DMS 273 (cell line): ENCODE data around the gene SOSTDC1.
"Not testable (repeated sequence)": the region's sequence is repeated elsewhere in the genome, so short reads cannot be mapped to it uniquely, and the experiment has no call there.

Experiments used
- DNase-seq: peaks from one replicate; lab custom pipeline; 2025; ENCODE audit not compliant: unreplicated experiment; lab: John Stamatoyannopoulos, UW

The SOSTDC1 gene

DNA sequence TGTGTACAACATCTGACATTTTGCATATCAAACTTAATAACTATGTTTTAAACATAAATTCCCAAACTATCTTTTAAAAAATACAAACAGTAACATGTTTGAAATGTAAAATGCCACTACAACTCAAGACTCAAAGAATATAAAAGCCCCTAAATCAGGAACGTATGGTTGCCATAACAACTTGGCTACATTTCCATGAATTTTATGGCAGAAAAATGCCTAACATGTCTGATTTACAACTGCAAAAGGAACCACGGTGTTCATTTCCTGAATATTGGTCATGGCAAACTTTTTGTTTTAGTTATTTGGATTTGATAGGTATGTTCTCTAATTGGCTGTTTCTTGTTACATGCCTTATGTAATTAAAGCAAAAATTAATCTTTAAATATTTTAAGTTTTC lies 2.0 kb downstream of the SOSTDC1 start:
- DNase-seq: no peak

DNA sequence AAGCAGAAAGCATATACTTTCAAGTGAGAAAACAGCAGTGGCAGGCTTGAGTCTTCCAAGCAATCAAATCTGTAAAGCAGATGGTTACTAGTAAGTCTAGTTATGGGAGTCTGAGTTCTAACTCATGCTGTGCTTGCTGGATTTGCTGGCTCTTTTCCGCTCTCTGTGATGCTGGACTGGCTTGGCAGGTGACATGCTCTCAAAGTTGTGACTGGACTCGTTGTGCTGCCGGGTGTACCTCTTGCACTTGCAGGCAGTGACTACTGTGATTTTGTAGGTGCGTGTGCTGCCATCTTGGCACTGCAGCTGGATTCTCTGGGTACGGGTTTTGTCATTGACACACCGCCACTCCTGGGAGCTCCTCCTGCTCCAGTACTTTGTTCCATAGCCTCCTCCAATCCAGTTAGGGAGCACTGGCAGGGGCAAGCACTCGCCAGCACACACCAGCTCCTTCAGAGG lies 3.1 kb downstream of the SOSTDC1 start:
- peak; percentile 22 for DNase-seq

- peak; percentile 14 for DNase-seq
These were observed 4.6 kb downstream of the SOSTDC1 start for GRCh38 chr7:16460789-16461493.

GRCh38 chr7:16456303-16456702 lies 9.2 kb downstream of the SOSTDC1 start:
- DNase-seq: not testable (repeated sequence)

DNA sequence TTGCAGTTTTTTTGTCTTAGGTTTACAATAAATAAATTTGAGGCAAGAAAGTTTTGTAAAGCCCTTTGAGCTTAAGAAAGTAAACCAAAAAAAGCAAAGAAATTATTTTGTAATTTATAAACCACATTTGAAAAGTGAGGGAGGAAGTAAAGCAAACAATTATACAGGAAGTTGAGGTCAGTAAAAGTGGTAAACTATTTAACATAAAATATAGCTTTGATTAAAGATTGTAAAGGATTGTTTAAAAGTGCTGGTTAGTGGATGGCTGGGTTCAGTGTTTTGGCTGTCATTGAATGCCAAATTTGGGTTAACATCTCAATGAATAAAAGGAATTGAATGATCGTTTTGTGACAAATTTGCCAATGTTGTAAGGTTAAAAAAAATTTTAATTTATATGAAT lies 9.9 kb downstream of the SOSTDC1 start:
- DNase-seq: no peak

GRCh38 chr7:16450366-16450765 lies 15.2 kb downstream of the SOSTDC1 start:
- DNase-seq: peak; percentile 19

GRCh38 chr7:16447876-16448275 lies 17.7 kb downstream of the SOSTDC1 start:
- DNase-seq: no peak

GRCh38 chr7:16446508-16446907 lies 19.0 kb downstream of the SOSTDC1 start:
- DNase-seq: no peak

DNA sequence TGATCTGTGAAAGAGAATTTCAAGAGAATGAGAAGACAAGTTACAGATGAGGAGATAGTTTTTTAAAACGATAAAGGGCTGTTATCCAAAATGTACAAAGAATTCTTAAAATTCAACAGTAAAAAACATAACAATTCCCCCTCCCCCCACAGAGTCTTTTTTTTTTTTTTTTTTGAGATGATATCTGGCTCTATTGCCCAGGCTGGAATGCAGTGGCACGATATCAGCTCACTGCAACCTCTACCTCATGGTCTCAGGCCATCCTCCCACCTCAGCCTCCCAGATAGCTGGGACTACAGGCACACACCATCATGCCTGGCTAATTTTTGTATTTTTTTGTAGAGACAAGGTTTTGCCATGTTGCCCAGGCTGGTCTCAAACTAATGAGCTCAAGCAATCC lies 21.7 kb downstream of the SOSTDC1 start:
- DNase-seq: not testable (repeated sequence)

GRCh38 chr7:16438988-16439387 lies 26.6 kb downstream of the SOSTDC1 start:
- no peak for DNase-seq

DNA sequence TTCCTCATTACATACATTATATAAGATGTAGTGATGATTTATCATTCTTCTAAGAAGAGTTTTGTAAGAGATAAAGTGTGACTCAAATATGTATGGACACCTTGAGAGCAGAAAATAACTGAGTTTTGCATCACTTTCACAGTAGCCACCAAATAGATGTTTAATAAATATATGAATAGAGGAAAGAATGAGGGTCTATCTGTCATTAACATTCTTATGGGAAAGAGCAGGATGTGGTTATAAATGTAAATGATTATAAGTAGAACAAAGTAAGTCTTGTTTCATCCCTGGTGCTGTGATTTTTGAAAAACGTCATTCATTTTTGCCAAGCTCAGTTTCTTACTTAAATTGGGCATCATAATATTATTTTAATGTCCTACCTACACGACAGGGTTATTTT lies 29.2 kb downstream of the SOSTDC1 start:
- no peak for DNase-seq

DNA sequence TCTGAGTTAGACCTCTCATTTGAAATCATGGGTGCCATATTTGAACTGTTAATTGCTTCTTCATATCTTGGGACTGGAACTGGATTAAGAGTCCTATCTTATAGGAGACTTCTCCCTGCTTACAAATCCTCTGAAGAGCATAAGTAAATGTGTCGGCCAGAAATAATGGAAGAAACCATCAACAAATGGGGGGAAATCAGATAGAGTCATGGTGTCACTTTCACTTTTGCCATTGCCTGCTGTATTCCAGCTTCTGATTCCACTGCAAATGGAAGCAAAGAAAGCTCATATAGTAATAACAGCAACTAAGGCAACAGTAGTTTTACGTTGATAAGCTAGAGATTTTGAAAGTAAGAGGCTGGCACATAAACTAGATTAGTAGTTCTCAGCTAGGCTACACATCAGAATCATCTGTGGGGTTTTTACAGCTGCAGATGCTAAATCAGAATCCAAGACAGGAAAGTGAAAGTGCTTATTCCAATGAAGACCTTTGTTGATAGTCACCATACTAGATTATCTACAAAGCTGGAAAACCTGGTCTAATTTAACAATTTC lies 31.9 kb downstream of the SOSTDC1 start:
- DNase-seq: no peak

DNA sequence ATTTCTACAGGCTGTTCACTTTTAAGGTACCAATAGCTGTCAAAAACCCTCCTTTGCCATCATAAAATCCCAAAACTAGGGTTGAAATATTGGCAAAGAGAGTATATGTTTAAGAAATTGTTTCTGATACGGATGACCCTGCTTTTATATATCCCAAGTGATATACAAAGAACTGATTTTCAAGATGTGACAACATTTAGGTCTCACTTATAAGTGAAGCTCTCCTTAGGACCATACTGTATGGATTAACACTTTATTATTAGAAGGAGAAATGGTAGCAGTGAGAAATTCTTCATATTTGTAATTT lies 33.2 kb downstream of the SOSTDC1 start:
- no peak for DNase-seq

DNA sequence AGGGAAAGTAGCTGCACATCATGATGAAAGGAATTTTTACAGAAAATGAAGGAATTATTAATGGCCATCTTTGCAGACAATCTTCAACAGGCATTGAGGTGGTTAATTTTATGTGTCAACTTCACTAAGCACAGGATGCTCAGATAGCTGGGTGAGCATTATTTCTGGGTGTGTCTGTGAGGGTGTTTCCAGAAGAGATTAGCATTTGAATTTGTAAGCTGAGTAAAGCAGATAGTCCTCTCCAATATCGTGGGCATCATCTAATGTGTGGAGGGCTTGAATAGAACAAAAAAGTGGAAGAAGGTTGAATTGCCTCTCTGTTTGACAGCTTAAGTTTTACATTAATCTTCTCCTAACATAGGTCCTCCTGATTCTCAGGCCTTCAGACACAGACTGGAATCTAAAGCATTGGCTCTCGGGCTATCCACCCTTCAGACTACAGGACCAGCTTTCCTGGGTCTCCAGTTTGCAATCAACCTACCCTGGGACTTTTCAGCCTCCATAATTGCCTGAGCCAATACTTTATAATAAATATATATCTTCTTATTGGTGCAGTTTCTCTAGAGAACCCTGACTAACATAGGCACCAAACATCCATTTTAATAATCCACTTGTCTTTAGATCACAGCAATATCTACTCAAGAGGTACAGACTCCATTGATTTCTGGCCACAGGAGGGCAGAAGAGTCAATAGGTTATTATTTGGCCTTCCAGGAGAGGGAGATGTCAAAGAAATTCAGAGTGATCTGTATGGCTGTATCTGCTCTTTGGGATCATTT lies 33.7 kb downstream of the SOSTDC1 start:
- DNase-seq: peak; percentile 75

GRCh38 chr7:16430133-16430532 lies 35.4 kb downstream of the SOSTDC1 start:
- DNase-seq: no peak

DNA sequence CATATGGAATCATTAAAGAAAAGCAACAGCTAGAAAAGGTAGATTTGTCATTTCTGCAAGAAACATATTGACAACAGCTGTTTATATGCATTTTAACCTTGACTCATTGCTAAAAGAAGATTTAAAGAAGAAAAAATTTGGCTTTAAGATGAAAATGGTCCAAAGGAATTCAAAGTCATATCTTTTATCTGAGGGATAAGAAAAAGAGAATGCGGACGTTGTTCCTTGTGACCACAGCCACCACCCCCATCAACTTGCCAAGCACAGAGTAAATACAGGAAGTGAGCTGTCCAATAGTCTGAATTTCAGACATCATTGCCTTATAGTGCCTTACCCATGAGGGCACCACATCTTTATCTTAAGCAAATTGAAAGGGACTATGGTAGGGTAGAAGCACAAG lies 36.9 kb downstream of the SOSTDC1 start:
- no peak for DNase-seq

DNA sequence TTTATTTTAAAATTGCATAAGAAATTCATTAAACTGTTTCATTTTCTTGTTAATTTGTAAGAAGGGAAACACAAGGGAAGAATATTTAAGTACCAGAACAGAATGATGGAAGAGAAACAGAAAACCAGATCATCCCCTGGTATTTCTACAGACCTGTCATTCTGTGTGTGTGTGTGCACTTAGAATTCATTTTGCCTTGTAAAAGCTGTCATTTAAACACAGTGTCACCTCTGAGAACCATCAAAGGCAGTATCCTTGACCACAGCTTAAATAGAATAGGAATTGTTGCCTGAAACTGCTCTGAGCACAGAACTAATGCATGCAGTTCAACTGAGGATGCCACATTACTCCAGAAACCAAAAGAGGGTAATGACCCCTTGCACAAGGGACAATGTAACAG lies 37.4 kb downstream of the SOSTDC1 start:
- DNase-seq: no peak

DNA sequence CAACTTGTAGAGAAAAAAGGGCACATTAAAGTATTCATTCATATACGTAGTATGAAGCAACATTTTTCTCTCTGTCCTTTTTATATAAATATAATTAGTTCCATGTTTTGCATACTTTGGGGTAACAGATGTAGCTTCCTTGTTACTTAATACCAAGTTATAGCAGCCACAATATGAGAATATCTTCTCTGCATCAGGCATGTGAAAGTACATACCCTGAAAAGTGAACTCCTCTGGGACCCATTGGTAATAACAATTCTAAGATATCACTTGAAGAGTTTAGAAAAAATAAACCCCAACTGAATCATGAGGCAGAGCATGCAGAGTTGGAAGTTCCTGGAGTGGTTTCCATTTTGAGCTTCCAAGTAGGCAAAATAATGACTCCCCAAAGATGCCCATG lies 41.8 kb downstream of the SOSTDC1 start:
- no peak for DNase-seq

GRCh38 chr7:16422917-16423316 lies 42.6 kb downstream of the SOSTDC1 start:
- peak; percentile 14 for DNase-seq

GRCh38 chr7:16422103-16422435 lies 43.5 kb downstream of the SOSTDC1 start:
- DNase-seq: peak; percentile 40

GRCh38 chr7:16421333-16422102 lies 44.0 kb downstream of the SOSTDC1 start, which contains the start of gene CRPPA:
CRPPA (minus strand) TSS chr7:16421538; CDS start chr7:16421322, 216 bp downstream.
- peak; percentile 85 for DNase-seq
